ENCODE results near the gene NDUFAF7.

- TF ChIP-seq CTCF (conservative IDR thresholded peaks at IDR 0.05; ENCODE audit: low read depth, low read length): no peak
- TF ChIP-seq EZH2 (IDR thresholded peaks at IDR 0.05; ENCODE audit: low read length, unreplicated experiment): no peak
Measured at GRCh38 chr2:37205689-37206341, 25.6 kb upstream of the NDUFAF7 start.
